HEK293 (cell line): ENCODE measurements around the gene PRKCE.

Experiments
- CTCF ChIP-seq: fragments of 450-650 bp; formaldehyde crosslinking; IDR thresholded peaks from 2 replicates; pipeline ENCODE4 v1.5.1; 2016; ENCODE audit warnings: missing biosample characterization, missing genetic modification characterization
- SCRT1 ChIP-seq: fragments of 450-650 bp; formaldehyde crosslinking; IDR thresholded peaks from 2 replicates; pipeline ENCODE4 v1.5.1; 2016; ENCODE audit warnings: missing biosample characterization, missing genetic modification characterization, borderline replicate concordance
- ZNF274 ChIP-seq, 2 experiments: fragments of 200-500 bp in 1 of 2; fragments of 450-650 bp in 1 of 2; sonication (Bioruptor generic) in 1 of 2; formaldehyde crosslinking in 1 of 2; IDR thresholded peaks; 2 replicates each; pipeline versions ENCODE4 v1.5.1 to v1.6.1; 2014 to 2016; ENCODE audit warnings: borderline replicate concordance in 1 of 2, inconsistent platforms in 1 of 2, low read length in 1 of 2, missing biosample characterization in 1 of 2, missing genetic modification characterization in 1 of 2
- ZNF324 ChIP-seq: fragments of 450-650 bp; formaldehyde crosslinking; IDR thresholded peaks from 2 replicates; pipeline ENCODE4 v1.5.1; 2016; ENCODE audit warnings: missing biosample characterization, missing genetic modification characterization
- ZNF394 ChIP-seq: fragments of 450-650 bp; formaldehyde crosslinking; IDR thresholded peaks from 2 replicates; pipeline ENCODE4 v1.5.1; 2016; ENCODE audit warnings: missing biosample characterization, missing genetic modification characterization, mild to moderate bottlenecking, moderate library complexity, borderline replicate concordance

DNA sequence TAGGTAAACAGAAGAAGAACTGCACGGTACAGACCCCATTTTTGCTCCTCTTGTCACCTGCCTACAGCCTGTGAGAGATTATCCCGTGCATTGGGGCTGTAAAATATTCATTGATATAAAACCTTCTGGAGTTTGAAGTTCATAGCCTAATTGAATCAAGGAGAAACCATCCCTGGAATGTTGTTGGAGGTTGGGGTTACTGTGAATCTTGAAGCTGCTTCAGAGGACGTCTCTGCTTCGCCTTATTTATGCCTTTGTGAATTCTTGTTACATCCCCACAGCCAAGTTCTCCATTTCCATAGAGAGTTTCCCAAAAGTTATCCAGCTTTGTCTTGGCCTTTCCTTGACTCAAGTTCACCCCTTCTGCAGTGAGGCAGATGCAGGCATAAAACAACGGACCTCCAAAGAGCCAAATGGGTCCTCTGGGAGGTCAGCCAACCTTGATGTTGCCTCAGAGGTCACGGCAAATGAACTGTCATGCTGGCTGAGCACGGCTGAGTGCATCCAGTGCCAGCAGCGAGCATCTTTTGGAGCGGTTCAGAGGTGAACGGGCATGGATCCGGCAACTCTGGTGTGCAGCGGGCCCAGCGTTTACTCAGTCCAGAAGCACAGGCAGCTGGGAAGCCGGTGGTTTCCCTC lies 317.6 kb downstream of the PRKCE start:
- no peak for TF ChIP-seq ZNF274 (IDR thresholded peaks at IDR 0.05; ENCODE audit: low read length)
- TF ChIP-seq ZNF274 (tag by site-specific recombination; IDR thresholded peaks at IDR 0.05; ENCODE audit: borderline replicate concordance): no peak
- TF ChIP-seq CTCF (tag by site-specific recombination): no peak
- no peak for TF ChIP-seq ZNF394 (tag by site-specific recombination)
- no peak for TF ChIP-seq SCRT1
- no peak for TF ChIP-seq ZNF324 (tag by site-specific recombination)
